Mesothelial cell of epicardium (in vitro differentiated cells): ENCODE measurements around the gene KISS1R. TPM values are rescaled to one million over a fixed set of nuclear protein-coding genes. Genes with fewer than 3 reads are reported as not detected.

ENCODE experiments used
- DNase-seq, 2 experiments: peaks; one replicate each; pipeline ENCODE4 v3.0.0; 2021; ENCODE audit warnings: low spot score in 2 of 2; ENCODE audit not compliant: unreplicated experiment in 2 of 2
- H3K27ac Mint-ChIP-seq: 2 replicates; pipeline ENCODE4 v1.8.0; 2021; ENCODE audit warnings: mixed read lengths
- H3K27me3 Mint-ChIP-seq: 2 replicates; pipeline ENCODE4 v1.8.0; 2021; ENCODE audit warnings: low read depth, mixed read lengths
- H3K36me3 Mint-ChIP-seq: 2 replicates; pipeline ENCODE4 v1.8.0; 2021; ENCODE audit warnings: mixed read lengths
- H3K4me1 Mint-ChIP-seq: 2 replicates; pipeline ENCODE4 v1.8.0; 2021; ENCODE audit warnings: mixed read lengths
- H3K4me3 Mint-ChIP-seq: 2 replicates; pipeline ENCODE4 v1.8.0; 2021; ENCODE audit warnings: mild to moderate bottlenecking, moderate library complexity, mixed read lengths
- H3K9me3 Mint-ChIP-seq: 2 replicates; pipeline ENCODE4 v1.8.0; 2021; ENCODE audit warnings: mixed read lengths
- total RNA-seq: library from RNA; stranded (reverse); gene quantifications from 3 replicates; pipeline ENCODE4 v1.2.1, GENCODE V29; 2021
- TF ChIP-seq, protein P1 (sequence below): fragments of 200-600 bp; sonication (generic); IDR thresholded peaks from one replicate; pipeline ENCODE4 v1.5.0; 2021; ENCODE audit warnings: antibody characterized with exemption; ENCODE audit not compliant: unreplicated experiment

Gene KISS1R
- 1.0 to 1.5 TPM (median 1.1 TPM) in 3 replicates for total RNA-seq

DNA sequence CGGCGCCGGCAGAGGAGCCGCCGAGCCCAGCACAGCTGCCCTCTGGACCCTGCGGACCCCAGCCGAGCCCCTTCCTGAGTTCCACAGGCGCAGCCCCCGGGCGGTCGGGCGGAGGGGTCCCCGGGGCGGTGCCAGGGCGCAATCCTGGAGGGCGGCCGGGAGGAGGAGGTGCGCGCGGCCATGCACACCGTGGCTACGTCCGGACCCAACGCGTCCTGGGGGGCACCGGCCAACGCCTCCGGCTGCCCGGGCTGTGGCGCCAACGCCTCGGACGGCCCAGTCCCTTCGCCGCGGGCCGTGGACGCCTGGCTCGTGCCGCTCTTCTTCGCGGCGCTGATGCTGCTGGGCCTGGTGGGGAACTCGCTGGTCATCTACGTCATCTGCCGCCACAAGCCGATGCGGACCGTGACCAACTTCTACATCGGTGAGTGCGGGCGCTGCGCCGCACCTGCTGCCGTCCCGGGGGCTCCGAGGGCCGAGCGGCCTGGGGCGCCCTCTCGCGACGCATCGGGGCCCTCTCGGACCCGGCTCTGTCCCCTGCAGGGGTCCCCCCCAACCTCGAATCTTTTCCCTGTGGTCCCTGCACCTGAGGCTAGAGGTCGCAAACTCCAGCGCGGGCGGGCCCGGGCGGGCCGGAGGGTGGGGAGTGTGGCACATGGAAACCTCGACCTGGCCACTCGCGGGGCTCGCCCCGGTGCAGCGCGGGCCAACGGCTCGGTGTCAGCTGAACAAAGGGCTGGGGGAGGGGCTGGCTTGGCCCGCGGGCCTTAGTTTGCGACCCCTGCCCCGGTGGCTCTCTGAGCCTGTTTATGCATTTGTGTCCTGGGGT is at the start of gene KISS1R:
TSS of gene KISS1R (plus strand) at position 11 of the 829 bp plus-strand sequence. CDS start at position 181, 170 bp downstream.
- TF ChIP-seq, protein P1, sequence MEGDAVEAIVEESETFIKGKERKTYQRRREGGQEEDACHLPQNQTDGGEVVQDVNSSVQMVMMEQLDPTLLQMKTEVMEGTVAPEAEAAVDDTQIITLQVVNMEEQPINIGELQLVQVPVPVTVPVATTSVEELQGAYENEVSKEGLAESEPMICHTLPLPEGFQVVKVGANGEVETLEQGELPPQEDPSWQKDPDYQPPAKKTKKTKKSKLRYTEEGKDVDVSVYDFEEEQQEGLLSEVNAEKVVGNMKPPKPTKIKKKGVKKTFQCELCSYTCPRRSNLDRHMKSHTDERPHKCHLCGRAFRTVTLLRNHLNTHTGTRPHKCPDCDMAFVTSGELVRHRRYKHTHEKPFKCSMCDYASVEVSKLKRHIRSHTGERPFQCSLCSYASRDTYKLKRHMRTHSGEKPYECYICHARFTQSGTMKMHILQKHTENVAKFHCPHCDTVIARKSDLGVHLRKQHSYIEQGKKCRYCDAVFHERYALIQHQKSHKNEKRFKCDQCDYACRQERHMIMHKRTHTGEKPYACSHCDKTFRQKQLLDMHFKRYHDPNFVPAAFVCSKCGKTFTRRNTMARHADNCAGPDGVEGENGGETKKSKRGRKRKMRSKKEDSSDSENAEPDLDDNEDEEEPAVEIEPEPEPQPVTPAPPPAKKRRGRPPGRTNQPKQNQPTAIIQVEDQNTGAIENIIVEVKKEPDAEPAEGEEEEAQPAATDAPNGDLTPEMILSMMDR, result no peak
- H3K27me3 Mint-ChIP-seq, result peaks cover 37% of the 10 kb centered on the region
- DNase-seq, result no peak
- H3K36me3 Mint-ChIP-seq, result no peaks in the 10 kb centered on the region
- peak within 1 kb of the TSS; percentile 59 for H3K4me3 Mint-ChIP-seq
- peaks cover 10% of the 10 kb centered on the region for H3K4me1 Mint-ChIP-seq
- H3K9me3 Mint-ChIP-seq, result no peaks in the 10 kb centered on the region
- H3K27ac Mint-ChIP-seq, result no peak within 1 kb of the TSS

DNA sequence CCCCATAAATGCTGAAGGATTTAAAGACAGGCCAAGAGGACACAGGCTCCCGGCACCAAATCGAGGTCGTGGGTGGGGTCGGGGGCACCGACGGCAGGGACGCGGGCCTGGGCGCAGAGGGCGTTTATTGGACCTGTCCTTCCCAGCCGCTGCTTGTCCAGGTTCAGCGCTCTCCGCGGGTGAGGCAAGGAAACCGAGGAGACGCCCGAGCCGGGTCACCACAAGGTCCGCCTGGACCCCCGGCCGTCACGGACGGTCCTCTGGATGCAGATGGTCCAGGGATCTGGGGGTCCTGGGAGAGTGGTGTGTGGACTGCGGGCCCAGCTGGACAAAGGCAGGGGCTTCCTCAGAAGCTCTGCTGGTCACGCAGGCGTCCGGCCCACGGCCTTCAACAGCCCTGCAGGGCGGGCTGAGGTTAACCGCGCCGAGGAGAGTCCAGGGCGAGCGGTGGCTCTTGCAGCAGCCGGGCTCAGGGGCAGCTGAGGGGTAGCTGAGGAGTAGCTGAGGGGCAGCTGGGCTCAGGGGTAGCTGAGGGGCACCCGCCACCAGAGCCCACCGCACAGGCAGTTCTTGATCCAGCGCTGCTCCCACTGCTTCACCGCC is 49.2 kb upstream of the KISS1R start:
- Mint-ChIP-seq H3K4me1 (peaks cover 2% of the 10 kb centered on the region), H3K4me3 (no peak overlapping the region), H3K27ac (no peak overlapping the region), H3K36me3 (peaks cover 19% of the 10 kb centered on the region), H3K9me3 (no peaks in the 10 kb centered on the region), H3K27me3 (peaks cover 8% of the 10 kb centered on the region)
- TF ChIP-seq, protein P1, result no peak
- no peak for DNase-seq

DNA sequence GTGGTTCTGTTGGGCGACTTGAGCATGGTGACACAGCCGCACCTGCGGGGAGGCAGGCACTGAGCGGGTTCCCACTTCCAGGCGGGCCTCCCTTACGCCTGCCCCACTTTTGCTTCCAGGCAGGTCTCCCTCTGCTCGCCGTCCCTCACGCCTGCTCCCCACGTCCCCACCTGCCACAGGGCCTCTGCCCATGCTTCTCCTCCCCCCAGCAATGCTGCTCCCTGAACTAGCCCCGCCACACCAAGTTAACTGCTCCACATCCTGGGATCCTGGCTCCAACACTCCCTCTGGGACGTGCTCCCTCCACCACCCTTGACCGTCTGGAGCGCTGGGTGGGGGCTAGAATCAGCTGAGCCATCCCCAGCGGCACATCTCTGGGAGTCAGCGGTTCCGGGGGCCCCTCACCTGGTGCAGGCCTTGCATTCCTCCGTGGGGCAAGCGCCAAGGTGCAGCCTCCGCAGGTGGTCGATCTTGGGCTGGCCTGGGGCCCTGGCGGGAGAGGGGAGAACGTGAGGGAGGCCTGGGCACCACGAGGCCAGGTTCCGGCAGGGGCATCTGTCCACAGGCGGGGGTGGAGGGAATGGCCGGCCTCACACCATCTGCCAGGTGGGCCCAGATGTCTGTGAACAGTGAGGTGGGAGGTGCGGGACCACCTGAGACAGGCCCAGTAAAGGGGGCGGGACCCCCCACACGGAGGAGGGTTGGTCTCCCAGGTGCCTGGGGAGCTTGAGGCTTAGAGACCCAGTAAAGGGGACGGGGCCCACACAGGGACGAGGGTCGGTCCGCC is 48.5 kb upstream of the KISS1R start:
- H3K9me3 Mint-ChIP-seq, result no peaks in the 10 kb centered on the region
- peaks cover 3% of the 10 kb centered on the region for H3K27me3 Mint-ChIP-seq
- H3K36me3 Mint-ChIP-seq, result peaks cover 19% of the 10 kb centered on the region
- TF ChIP-seq, protein P1, result no peak
- H3K4me3 Mint-ChIP-seq, result no peak overlapping the region
- H3K4me1 Mint-ChIP-seq, result peaks cover 2% of the 10 kb centered on the region
- no peak for DNase-seq
- peak overlapping the region; percentile 77 for H3K27ac Mint-ChIP-seq

DNA sequence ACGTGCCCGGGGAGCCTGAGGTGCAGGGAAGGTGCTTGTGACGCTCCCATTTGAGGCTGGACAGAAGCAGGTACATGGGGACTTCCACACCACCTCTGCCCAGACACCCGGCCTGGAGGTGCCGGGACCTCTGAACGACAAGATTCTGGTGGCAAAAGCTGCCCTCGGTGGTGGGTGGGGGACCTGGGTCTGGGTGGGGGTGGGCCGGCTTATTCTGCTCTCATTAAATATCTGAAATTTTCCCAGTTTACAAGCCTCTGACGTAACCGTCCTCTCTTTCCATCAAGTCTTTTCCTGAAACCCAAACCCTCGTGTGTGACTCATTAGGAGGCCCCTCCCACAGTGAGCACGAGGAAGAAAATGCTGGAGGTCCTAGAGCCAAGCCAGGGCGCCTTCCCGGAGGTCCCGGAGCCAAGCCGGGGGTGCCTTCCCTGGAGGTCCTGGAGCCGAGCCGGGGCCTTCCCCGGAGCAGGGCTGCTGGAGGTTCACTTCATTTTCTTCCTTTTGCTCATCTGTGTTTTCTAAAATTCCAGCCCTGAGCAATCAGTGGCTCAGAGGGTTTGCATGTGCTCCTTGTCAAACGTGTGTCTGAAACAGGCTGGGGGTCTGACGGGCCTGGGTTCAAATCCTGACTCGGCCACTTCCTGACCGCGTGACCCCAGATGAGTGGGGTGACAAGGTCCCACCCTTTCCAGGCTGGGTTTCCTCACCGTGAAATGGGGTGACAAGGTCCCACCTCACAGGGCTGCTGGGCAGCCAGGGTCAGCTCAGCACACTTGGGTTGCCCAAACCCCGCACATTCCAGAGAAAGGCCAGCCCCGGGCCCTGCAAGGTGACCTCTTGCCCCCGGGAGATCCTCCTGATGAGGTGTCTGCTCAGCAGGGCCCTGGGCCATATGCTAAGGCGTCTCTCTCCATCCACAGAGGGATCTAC is 47.6 kb upstream of the KISS1R start:
- Mint-ChIP-seq H3K4me3 (no peak overlapping the region), H3K9me3 (no peaks in the 10 kb centered on the region), H3K36me3 (peaks cover 19% of the 10 kb centered on the region), H3K27me3 (peaks cover 2% of the 10 kb centered on the region), H3K27ac (no peak overlapping the region), H3K4me1 (peaks cover 2% of the 10 kb centered on the region)
- no peak for DNase-seq
- TF ChIP-seq, protein P1, result no peak

DNA sequence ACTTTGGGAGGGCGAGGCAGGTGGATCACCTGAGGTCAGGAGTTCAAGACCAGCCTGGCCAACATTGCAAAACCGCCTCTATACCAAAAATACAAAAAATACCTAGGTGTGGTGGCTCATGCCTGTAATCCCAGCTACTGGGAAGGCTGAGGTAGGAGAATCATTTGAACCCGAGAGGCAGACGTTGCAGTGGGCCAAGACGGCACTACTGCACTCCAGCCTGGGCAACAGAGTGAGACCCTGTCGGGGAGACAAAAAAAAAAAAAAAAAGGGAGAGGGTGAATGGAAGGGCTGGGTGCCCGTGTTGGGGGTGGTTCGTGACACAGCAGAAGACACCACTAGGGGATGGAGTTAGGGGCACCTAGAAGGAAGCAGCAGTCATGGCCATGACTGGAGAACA is 46.8 kb upstream of the KISS1R start:
- peaks cover 2% of the 10 kb centered on the region for H3K4me1 Mint-ChIP-seq
- H3K9me3 Mint-ChIP-seq, result no peaks in the 10 kb centered on the region
- TF ChIP-seq, protein P1, result no peak
- no peak for DNase-seq
- peaks cover 2% of the 10 kb centered on the region for H3K27me3 Mint-ChIP-seq
- H3K4me3 Mint-ChIP-seq, result no peak overlapping the region
- peak overlapping the region; percentile 60 for H3K27ac Mint-ChIP-seq
- H3K36me3 Mint-ChIP-seq, result peaks cover 16% of the 10 kb centered on the region
